Endodermal cell (in vitro differentiated cells): ENCODE measurements around the gene CCT2. TPM values are rescaled to one million over a fixed set of nuclear protein-coding genes. Genes with fewer than 3 reads are reported as not detected.

Experiments
- DNase-seq: peaks from one replicate; pipeline ENCODE4 v3.0.0-alpha.2; 2017
- H3K27ac ChIP-seq: 2 replicates; pipeline ENCODE4 v1.5.1; 2013; ENCODE audit warnings: mild to moderate bottlenecking, low read depth, low read length, moderate library complexity
- H3K27me3 ChIP-seq: 2 replicates; pipeline ENCODE4 v1.6.1; 2013; ENCODE audit warnings: mild to moderate bottlenecking, low read length, moderate library complexity; ENCODE audit not compliant: insufficient read depth, control insufficient read depth, poor library complexity, severe bottlenecking
- H3K36me3 ChIP-seq: 2 replicates; pipeline ENCODE4 v1.7.0; 2013; ENCODE audit warnings: mild to moderate bottlenecking, low read length, moderate library complexity; ENCODE audit not compliant: control insufficient read depth, insufficient read depth
- H3K4me1 ChIP-seq: one replicate; pipeline ENCODE4 v1.7.0; 2013; ENCODE audit warnings: low read length; ENCODE audit not compliant: control insufficient read depth, insufficient read depth
- H3K4me3 ChIP-seq: 2 replicates; pipeline ENCODE4 v1.5.1; 2013; ENCODE audit warnings: mild to moderate bottlenecking, low read length, moderate library complexity
- H3K9ac ChIP-seq: 2 replicates; pipeline ENCODE4 v1.6.1; 2013; ENCODE audit warnings: mild to moderate bottlenecking, low read length, moderate library complexity; ENCODE audit not compliant: poor library complexity, severe bottlenecking; ENCODE audit errors: extremely low read depth
- H3K9me3 ChIP-seq: 2 replicates; pipeline ENCODE4 v1.6.1; 2013; ENCODE audit warnings: mild to moderate bottlenecking, low read length, moderate library complexity; ENCODE audit not compliant: control insufficient read depth
- H3K27ac Mint-ChIP-seq: 2 replicates; pipeline ENCODE4 v1.8.0; 2020; ENCODE audit warnings: mixed read lengths
- H3K27me3 Mint-ChIP-seq: 2 replicates; pipeline ENCODE4 v1.8.0; 2021; ENCODE audit warnings: mild to moderate bottlenecking, mixed read lengths; ENCODE audit not compliant: insufficient read depth
- H3K36me3 Mint-ChIP-seq: 2 replicates; pipeline ENCODE4 v1.8.0; 2020; ENCODE audit warnings: low read depth, mixed read lengths
- H3K4me1 Mint-ChIP-seq: 2 replicates; pipeline ENCODE4 v1.8.0; 2020; ENCODE audit warnings: mixed read lengths
- H3K4me3 Mint-ChIP-seq: 2 replicates; pipeline ENCODE4 v1.8.0; 2020; ENCODE audit warnings: mild to moderate bottlenecking, moderate library complexity, mixed read lengths
- H3K9me3 Mint-ChIP-seq: 2 replicates; pipeline ENCODE4 v1.8.0; 2020; ENCODE audit warnings: mild to moderate bottlenecking, mixed read lengths
- WGBS, 2 experiments: methylation state at CpG; one replicate each; pipeline versions ENCODE4 v1.1.5 to v1.1.7; 2013; ENCODE audit warnings: missing lambda C conversion rate in 2 of 2, mixed read lengths in 1 of 2; ENCODE audit not compliant: insufficient coverage in 1 of 2, insufficient read length in 1 of 2; 5-methylcytosine and 5-hydroxymethylcytosine counted together
- long read RNA-seq, 4 experiments: library from polyadenylated mRNA in 2 of 4; library from RNA in 1 of 4; library from capped mRNA in 1 of 4; stranded (forward) in 3 of 4; unstranded in 1 of 4; transcript quantifications; one replicate each; pipeline ENCODE4 v2.0.0, GENCODE V29; 2020 to 2021; ENCODE audit warnings: inconsistent platforms in 1 of 4
- polyA plus RNA-seq, 2 experiments: library from polyadenylated mRNA; stranded (reverse); fragments of 50-300 nt; gene quantifications; one replicate each; pipeline ENCODE4 v1.2.3, GENCODE V29; 2013
- total RNA-seq, 2 donors: library from RNA; stranded (reverse); fragmentation: NEBNext Ultra II Directional in 1 of 2; extraction: Animal tissue kit (Norgen Biotek cat#: 25700) in 1 of 2; gene quantifications; 2 replicates in 1 of 2; 3 replicates in 1 of 2; pipeline ENCODE4 v1.2.1, GENCODE V29; 2021
- TF ChIP-seq, protein P1 (sequence below): fragments of 200-600 bp; sonication (generic); conservative IDR thresholded peaks from 2 replicates; pipeline ENCODE4 v1.5.0; 2021; ENCODE audit warnings: antibody characterized with exemption, mild to moderate bottlenecking

Gene CCT2
- total RNA-seq = 100 to 1,000 TPM; 284 to 319 TPM
- polyA plus RNA-seq (2013, experiment 1 of 2) = 345 TPM
- polyA plus RNA-seq (2013, experiment 2 of 2) = 311 TPM
- long read RNA-seq, experiment 1, transcript CCT2-201 (16 exons, 2,041 nt) = major isoform, 54 of 127 reads
- long read RNA-seq, experiment 1, partial matches to known transcripts = 47 of 127 reads
- long read RNA-seq, experiment 1, other reads (novel, unspliced or antisense) = 22 of 127 reads
- long read RNA-seq, experiment 2, transcript CCT2-201 (16 exons, 2,041 nt) = major isoform, 373 of 418 reads
- long read RNA-seq, experiment 2, partial matches to known transcripts = 23 of 418 reads
- long read RNA-seq, experiment 2, other reads (novel, unspliced or antisense) = 19 of 418 reads
- long read RNA-seq, experiment 3, transcript CCT2-202 (16 exons, 2,189 nt) = minor isoform, 5 of 1,162 reads
- long read RNA-seq, experiment 3, transcript CCT2-201 (16 exons, 2,041 nt) = major isoform, 1,079 of 1,162 reads
- long read RNA-seq, experiment 3, partial matches to known transcripts = 32 of 1,162 reads
- long read RNA-seq, experiment 3, other reads (novel, unspliced or antisense) = 45 of 1,162 reads
- long read RNA-seq, experiment 4, transcript CCT2-201 (16 exons, 2,041 nt) = major isoform, 850 of 937 reads
- long read RNA-seq, experiment 4, partial matches to known transcripts = 60 of 937 reads
- long read RNA-seq, experiment 4, other reads (novel, unspliced or antisense) = 25 of 937 reads

DNA sequence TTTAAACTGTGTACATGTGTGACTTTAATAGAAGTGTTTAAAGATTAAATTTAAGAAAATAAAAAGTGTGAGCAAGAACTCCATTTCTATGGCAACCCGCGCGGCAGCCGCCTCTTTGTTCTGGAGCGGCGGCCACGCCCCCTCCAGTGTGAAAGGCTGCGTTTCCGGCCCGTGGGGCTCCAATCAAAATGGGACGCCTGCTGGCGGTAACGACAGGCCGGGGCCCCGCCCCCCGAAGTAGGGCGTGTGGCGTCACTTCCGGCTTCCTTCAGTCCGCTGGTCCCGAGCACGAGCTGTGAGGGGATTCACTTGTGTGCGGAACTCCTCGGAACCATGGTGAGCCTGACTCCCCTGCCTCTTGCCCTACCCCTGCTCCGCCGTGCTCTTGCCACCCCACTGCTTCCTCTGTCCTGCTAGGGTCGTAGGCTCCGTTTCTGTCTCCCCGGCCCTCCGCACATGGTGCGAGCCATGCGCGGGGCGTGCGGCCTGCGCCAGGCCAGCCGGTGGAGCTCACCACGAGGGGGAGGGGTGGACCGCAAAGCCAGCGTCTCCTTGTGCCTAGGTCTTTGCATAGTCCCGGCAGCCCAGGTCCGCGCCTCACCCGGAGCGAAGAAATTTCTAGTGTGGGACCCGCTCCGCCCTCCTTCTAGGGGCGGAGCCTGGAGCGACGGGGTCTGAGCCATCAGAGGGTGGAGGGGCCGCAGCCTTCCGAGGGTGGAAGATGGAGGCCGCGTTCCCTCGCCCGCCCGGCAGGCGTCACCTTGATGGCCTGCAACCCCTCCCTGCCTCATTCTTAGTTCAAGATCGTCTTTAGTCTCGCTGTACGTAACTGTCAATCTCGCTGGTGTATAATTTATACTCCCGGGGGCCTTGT is at the start of gene CCT2:
Gene CCT2 (plus strand): TSS at position 271 of the 874 bp plus-strand sequence. CDS start 63 bp downstream, at position 334.
- Histone ChIP-seq H3K36me3 (peaks cover 42% of the 10 kb centered on the region), H3K4me1 (no peaks in the 10 kb centered on the region), H3K27me3 (no peaks in the 10 kb centered on the region), H3K9ac (peak within 1 kb of the TSS; percentile 98), H3K27ac (peak within 1 kb of the TSS; percentile 95), H3K4me3 (peak within 1 kb of the TSS; percentile 98), H3K9me3 (no peaks in the 10 kb centered on the region)
- peaks cover 37% of the 10 kb centered on the region for H3K36me3 Mint-ChIP-seq
- 0% methylated on average over 16 to 63 of the region's 63 CpGs for WGBS, 2 experiments
- H3K4me3 Mint-ChIP-seq = peak within 1 kb of the TSS; percentile 96
- TF ChIP-seq, protein P1, sequence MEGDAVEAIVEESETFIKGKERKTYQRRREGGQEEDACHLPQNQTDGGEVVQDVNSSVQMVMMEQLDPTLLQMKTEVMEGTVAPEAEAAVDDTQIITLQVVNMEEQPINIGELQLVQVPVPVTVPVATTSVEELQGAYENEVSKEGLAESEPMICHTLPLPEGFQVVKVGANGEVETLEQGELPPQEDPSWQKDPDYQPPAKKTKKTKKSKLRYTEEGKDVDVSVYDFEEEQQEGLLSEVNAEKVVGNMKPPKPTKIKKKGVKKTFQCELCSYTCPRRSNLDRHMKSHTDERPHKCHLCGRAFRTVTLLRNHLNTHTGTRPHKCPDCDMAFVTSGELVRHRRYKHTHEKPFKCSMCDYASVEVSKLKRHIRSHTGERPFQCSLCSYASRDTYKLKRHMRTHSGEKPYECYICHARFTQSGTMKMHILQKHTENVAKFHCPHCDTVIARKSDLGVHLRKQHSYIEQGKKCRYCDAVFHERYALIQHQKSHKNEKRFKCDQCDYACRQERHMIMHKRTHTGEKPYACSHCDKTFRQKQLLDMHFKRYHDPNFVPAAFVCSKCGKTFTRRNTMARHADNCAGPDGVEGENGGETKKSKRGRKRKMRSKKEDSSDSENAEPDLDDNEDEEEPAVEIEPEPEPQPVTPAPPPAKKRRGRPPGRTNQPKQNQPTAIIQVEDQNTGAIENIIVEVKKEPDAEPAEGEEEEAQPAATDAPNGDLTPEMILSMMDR = peak; percentile 62
- H3K27me3 Mint-ChIP-seq = no peaks in the 10 kb centered on the region
- peak within 1 kb of the TSS; percentile 98 for H3K27ac Mint-ChIP-seq
- H3K9me3 Mint-ChIP-seq = no peaks in the 10 kb centered on the region
- H3K4me1 Mint-ChIP-seq = no peaks in the 10 kb centered on the region
- peak; percentile 99 for DNase-seq

DNA sequence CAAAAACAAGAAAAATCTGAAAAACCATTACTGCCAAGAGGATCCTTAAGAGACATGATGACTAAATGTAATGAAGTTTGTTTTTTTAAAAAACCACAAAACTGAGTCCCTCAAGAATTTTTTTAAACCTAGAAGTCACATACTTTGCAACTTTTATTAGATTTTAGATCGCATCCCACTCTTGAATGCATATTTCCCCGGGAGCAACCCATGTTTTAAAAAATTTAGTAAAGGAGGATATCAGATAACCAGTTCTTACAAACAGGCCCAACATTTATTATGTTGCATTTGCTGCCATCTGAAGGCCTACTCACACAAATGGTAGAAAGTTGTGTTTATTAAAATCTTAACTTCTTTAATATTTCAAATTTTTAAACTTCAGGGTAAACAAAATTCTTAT is 44.3 kb upstream of the CCT2 start:
- H3K27ac Mint-ChIP-seq = no peak overlapping the region
- no peak overlapping the region for H3K27ac ChIP-seq

More for the DNA sequence above, 44.3 kb upstream of the CCT2 start:
- Histone ChIP-seq H3K9ac (no peak overlapping the region), H3K27me3 (no peaks in the 10 kb centered on the region), H3K4me1 (no peaks in the 10 kb centered on the region), H3K36me3 (peaks cover 77% of the 10 kb centered on the region), H3K9me3 (peaks cover 24% of the 10 kb centered on the region), H3K4me3 (no peak overlapping the region)
- no peak for DNase-seq
- H3K4me1 Mint-ChIP-seq = no peaks in the 10 kb centered on the region
- peaks cover 12% of the 10 kb centered on the region for H3K9me3 Mint-ChIP-seq
- WGBS, 2 experiments = 100% methylated on average over 2 of the region's 2 CpGs; no CpG with 5 or more reads in 1 of the 2 experiments
- TF ChIP-seq, protein P1 = no peak
- peaks cover 42% of the 10 kb centered on the region for H3K36me3 Mint-ChIP-seq
- H3K27me3 Mint-ChIP-seq = no peaks in the 10 kb centered on the region
- no peak overlapping the region for H3K4me3 Mint-ChIP-seq
